Mammary epithelial cell (primary cell): ENCODE data around the gene MAMLD1.
A peak's percentile ranks its signal among the peaks of the same experiment; 100 is the strongest.

Source experiments
- EZH2 ChIP-seq: IDR thresholded peaks from 2 replicates; pipeline ENCODE4 v1.6.1; 2012; ENCODE audit warnings: low read length, inconsistent platforms, borderline replicate concordance
- TF ChIP-seq, protein P1 (sequence below), 2 donors: IDR thresholded peaks in 1 of 2; conservative IDR thresholded peaks in 1 of 2; 2 replicates each; pipeline ENCODE4 v1.5.1; 2011 to 2012; ENCODE audit warnings: inconsistent platforms in 2 of 2, low read length in 2 of 2, mild to moderate bottlenecking in 2 of 2, control low read depth in 1 of 2, low read depth in 1 of 2; ENCODE audit not compliant: insufficient read depth in 1 of 2; ENCODE audit errors: extremely low read depth in 1 of 2

GRCh38 chrX:150456466-150456865 lies 93.3 kb downstream of the MAMLD1 start:
- no peak for TF ChIP-seq EZH2
- TF ChIP-seq, protein P1, sequence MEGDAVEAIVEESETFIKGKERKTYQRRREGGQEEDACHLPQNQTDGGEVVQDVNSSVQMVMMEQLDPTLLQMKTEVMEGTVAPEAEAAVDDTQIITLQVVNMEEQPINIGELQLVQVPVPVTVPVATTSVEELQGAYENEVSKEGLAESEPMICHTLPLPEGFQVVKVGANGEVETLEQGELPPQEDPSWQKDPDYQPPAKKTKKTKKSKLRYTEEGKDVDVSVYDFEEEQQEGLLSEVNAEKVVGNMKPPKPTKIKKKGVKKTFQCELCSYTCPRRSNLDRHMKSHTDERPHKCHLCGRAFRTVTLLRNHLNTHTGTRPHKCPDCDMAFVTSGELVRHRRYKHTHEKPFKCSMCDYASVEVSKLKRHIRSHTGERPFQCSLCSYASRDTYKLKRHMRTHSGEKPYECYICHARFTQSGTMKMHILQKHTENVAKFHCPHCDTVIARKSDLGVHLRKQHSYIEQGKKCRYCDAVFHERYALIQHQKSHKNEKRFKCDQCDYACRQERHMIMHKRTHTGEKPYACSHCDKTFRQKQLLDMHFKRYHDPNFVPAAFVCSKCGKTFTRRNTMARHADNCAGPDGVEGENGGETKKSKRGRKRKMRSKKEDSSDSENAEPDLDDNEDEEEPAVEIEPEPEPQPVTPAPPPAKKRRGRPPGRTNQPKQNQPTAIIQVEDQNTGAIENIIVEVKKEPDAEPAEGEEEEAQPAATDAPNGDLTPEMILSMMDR (conservative IDR thresholded peaks at IDR 0.05 in 1 of 2, IDR thresholded peaks at IDR 0.05 in 1 of 2; ENCODE audit: extremely low read depth in 1 of 2, insufficient read depth in 1 of 2, low read depth in 1 of 2, low read length in 2 of 2), result peak; percentile 3 to 25
